ENCODE data around the gene CAMK1G.

The CAMK1G gene

GRCh38 chr1:209583408-209583807 is at the start of gene CAMK1G:
TSS of gene CAMK1G (plus strand) at chr1:209583714. CDS start at chr1:209594984, 11,270 bp downstream.
- no peak for DNase-seq (ENCODE audit: low read depth, low spot score)

- DNase-seq (ENCODE audit: low read depth, low spot score), result no peak
Observed at GRCh38 chr1:209534496-209535250, 48.8 kb upstream of the CAMK1G start.

- DNase-seq (ENCODE audit: low read depth, low spot score), result no peak
Observed at GRCh38 chr1:209536843-209537242, 46.7 kb upstream of the CAMK1G start.

GRCh38 chr1:209537336-209538114 is 46.0 kb upstream of the CAMK1G start:
- DNase-seq (ENCODE audit: low read depth, low spot score), result no peak

- no peak for DNase-seq (ENCODE audit: low read depth, low spot score)
Observed at GRCh38 chr1:209539576-209539975, 43.9 kb upstream of the CAMK1G start.

- no peak for DNase-seq (ENCODE audit: low read depth, low spot score)
Observed at GRCh38 chr1:209542585-209542984, 40.9 kb upstream of the CAMK1G start.

- no peak for DNase-seq (ENCODE audit: low read depth, low spot score)
Observed at GRCh38 chr1:209544098-209544497, 39.4 kb upstream of the CAMK1G start.

- DNase-seq (ENCODE audit: low read depth, low spot score), result no peak
Observed at GRCh38 chr1:209545423-209545822, 38.1 kb upstream of the CAMK1G start.

GRCh38 chr1:209546390-209547085 is 37.0 kb upstream of the CAMK1G start:
- DNase-seq (ENCODE audit: low read depth, low spot score), result no peak

- no peak for DNase-seq (ENCODE audit: low read depth, low spot score)
Observed at GRCh38 chr1:209547626-209548025, 35.9 kb upstream of the CAMK1G start.

- no peak for DNase-seq (ENCODE audit: low read depth, low spot score)
Observed at GRCh38 chr1:209549443-209550205, 33.9 kb upstream of the CAMK1G start.

- no peak for DNase-seq (ENCODE audit: low read depth, low spot score)
Observed at GRCh38 chr1:209550519-209550918, 33.0 kb upstream of the CAMK1G start.

GRCh38 chr1:209552406-209553264 is 30.9 kb upstream of the CAMK1G start:
- DNase-seq (ENCODE audit: low read depth, low spot score), result no peak

GRCh38 chr1:209554761-209555611 is 28.5 kb upstream of the CAMK1G start:
- no peak for DNase-seq (ENCODE audit: low read depth, low spot score)

GRCh38 chr1:209556162-209556690 is 27.3 kb upstream of the CAMK1G start:
- DNase-seq (ENCODE audit: low read depth, low spot score), result no peak

- DNase-seq (ENCODE audit: low read depth, low spot score), result no peak
Observed at GRCh38 chr1:209557221-209557620, 26.3 kb upstream of the CAMK1G start.

- no peak for DNase-seq (ENCODE audit: low read depth, low spot score)
Observed at GRCh38 chr1:209560529-209560928, 23.0 kb upstream of the CAMK1G start.

- DNase-seq (ENCODE audit: low read depth, low spot score), result no peak
Observed at GRCh38 chr1:209560952-209561351, 22.6 kb upstream of the CAMK1G start.

GRCh38 chr1:209561532-209561931 is 22.0 kb upstream of the CAMK1G start:
- DNase-seq (ENCODE audit: low read depth, low spot score), result no peak
